A172 (cell line): ENCODE data around the gene PHF12. TPM values are rescaled to one million over a fixed set of nuclear protein-coding genes. Genes with fewer than 3 reads are reported as not detected.
A peak's percentile ranks its signal among the peaks of the same experiment; 100 is the strongest.

ENCODE experiments used
- DNase-seq: peaks from one replicate; pipeline ENCODE4 v3.0.0-alpha.2; 2015; ENCODE audit warnings: low spot score
- total RNA-seq: library from RNA; depleted of rRNA; stranded (reverse); fragments of >200 nt; shearing (Covaris generic); gene quantifications from 2 replicates; pipeline ENCODE4 v1.2.3, GENCODE V29; 2014

PHF12 gene
- total RNA-seq, 1 experiment from 2014 or later: 22.3 TPM

GRCh38 chr17:28954886-28955285, 3.6 kb upstream of the PHF12 start:
- no peak for DNase-seq

- DNase-seq: no peak
Observed at GRCh38 chr17:28953444-28954118, 2.3 kb upstream of the PHF12 start.

GRCh38 chr17:28951991-28952975, 965 bp upstream of the PHF12 start:
- peak; percentile 100 for DNase-seq

DNA sequence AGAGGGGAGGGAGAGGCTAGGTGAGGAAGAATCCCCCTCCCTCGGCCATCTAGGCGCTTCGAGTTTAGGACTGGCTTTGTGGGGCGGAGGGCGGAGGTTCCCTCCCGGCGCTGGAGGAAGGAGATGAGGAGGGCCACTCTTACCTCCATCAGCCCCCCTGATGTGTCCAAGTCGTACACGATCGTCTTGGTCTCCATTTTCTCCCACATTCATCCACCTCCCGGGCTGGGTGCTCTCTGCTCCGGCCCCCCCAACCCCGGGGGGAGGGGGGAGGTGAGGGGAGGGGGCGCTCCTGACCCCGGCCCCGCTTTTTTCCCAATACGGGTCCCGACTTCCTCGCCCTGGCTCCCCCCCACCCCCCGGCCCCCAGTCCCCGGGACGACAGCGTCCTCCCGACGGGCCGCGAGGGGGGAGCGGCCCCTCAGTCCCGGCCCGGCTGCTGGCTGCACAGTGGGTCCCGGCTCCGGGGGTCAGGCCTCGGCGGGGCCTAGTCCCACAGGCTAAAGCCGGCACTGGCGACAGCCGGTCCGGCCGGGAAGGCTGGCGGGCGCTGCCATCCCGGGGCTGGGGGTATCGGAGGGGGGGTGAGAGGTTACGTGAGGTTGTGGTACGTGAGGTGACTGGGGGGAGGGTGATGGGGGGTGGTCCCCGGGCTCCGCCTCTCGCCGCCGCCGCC, 428 bp downstream of the PHF12 start:
- DNase-seq: no peak

- no peak for DNase-seq
Observed at GRCh38 chr17:28950017-28950751, 1.1 kb downstream of the PHF12 start.

GRCh38 chr17:28949185-28950016, 1.9 kb downstream of the PHF12 start:
- DNase-seq: no peak

DNA sequence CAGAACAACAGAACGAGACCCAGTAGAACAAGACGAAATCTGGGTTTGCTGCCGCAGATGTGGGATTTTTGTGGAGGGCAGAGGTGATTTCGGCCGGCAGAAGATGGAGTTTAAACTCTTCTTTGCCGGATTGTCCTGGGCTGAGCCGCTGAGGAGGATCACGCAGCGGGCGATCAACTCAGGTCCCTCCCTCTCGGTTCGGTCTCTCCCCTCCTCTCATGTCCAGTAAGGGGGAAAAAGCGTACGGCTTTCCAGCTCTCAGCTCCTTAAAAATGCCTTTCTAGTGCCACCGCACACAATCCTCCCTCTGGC, 2.5 kb downstream of the PHF12 start:
- DNase-seq: no peak

GRCh38 chr17:28948342-28948741, 3.0 kb downstream of the PHF12 start:
- DNase-seq: no peak

DNA sequence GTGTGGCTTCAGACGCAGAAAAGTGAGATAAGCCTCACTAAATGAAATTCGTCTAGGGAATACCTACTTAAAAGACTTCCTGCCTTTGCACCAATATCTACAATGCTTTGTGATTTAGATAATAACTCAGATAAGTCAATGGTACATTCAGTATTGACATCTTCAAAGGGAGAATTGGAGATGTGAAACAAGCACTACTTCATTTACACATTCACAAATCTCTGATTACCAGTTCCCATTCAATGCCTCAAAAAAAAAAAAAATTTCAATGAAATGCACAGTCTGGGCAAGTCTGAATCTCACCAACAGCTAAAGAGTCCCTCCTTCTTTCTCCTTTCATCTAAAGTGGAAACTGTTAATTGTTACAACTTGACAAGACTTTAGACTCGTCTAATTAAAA, 3.7 kb downstream of the PHF12 start:
- DNase-seq: no peak

GRCh38 chr17:28946239-28946638, 5.1 kb downstream of the PHF12 start:
- DNase-seq: peak; percentile 93

DNA sequence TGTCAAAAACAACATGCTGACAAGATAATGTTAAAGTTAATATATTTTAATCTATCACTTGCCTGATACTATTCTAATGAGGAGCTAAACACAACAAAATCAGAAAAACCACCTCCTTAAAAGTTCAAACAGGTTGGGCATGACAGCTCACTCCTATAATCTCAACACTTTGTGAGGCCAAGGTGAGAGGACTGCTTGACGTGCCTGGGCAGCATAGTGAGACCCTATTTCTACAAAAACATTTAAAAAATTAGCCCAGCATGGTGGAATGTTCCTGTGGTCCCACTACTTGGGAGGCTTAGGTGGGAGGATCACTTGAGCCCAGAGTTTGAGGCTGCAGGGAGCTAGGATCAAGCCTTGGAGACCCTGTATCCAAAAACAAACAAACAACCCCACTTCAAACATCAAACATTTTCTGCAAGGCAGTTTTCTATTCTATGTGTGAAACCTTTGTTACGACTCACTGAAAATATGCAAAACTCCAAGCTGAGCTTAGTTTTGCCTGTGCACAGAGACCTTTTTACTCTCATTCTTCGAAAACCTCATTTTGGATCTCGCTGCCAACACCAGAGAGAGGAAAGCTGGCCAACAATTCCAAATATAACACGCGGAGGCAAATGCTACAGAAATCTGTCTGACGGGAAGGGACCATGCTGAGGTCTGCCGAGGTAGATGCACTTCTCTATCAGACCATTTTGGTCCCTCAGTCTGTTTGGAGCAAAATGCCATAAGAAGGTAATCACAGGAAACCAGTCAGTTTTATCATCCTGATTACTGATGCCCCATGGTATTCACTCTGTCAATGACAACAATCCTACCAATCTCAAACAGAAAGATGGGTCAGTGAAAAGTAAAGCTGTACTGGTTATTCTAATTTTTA, 6.2 kb downstream of the PHF12 start:
- DNase-seq: no peak

DNA sequence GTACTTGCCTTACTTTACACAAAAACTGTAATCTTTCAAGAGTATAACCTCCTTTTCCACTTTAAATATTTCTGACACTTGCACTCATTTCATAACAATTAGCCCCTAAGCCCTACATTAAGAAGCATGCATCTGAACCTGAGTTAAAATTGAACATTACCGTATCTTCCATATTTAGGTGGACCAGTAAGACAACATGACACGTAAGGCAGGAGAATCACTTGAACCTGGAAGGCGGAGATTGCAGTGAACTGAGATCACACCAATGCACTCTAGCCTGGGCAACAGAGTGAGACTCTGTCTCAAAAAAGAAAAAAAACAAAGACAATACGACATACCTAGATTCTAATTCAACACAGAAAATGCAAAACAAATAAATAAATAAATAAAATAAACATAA, 7.0 kb downstream of the PHF12 start:
- no peak for DNase-seq

GRCh38 chr17:28942925-28943324, 8.4 kb downstream of the PHF12 start:
- DNase-seq: no peak

- no peak for DNase-seq
Observed at GRCh38 chr17:28941251-28941650, 10.1 kb downstream of the PHF12 start.

DNA sequence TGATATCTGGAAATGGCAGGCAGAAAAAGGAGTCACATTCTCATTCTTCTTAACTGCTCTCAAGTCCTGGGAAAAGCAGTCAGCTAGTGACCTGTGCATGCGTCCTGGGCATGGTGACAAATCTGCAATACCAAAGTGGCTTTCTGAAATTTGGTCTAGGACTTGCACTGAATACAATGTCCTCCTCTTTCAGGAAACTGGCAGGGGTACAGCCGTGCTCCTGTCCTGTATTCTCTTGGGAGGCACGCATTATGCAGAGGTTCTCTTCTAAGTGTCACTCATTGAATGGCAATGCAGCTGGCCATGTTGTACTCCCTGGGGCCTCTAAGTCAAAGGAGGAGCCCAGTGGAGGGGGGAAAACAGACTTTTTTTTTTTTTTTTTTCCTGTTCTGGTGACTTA, 10.6 kb downstream of the PHF12 start:
- DNase-seq: no peak

DNA sequence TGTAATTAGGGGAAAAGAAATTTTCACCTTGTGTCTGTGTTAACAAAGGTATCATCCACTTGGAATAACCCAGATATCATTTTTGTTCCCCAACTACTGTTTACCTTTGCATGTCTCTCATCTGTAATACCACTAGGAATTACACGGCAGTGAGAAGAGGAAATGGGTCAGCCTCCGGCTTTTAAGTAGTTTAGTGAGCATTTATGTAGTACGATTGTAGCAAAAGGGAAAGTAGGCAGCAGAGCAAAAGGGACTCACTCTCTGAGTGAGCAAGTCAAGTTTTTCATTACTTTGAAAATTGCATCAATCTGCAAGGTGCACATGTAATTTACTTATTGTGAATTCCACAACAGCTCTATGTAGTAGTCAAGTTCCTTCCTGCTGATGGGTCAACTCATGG, 11.2 kb downstream of the PHF12 start:
- DNase-seq: no peak

DNA sequence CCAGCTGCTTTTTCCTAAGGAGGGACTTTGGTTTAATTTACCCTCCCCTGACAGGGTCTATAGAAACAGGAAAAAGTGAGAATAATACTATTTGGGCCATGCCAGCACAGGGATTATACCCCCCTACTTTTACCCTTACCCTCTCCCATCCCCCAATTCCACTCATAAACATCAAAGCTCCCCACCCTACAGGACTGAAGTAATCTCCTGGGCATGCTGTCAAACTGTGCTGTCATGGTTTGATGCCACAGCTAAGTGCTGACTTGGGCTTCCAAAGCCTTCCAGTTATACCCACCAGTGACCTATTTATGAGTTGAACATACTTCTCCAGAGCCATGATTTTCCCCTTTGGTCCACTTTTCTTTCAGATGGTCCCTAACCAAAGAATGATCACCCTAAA, 12.8 kb downstream of the PHF12 start:
- no peak for DNase-seq

DNA sequence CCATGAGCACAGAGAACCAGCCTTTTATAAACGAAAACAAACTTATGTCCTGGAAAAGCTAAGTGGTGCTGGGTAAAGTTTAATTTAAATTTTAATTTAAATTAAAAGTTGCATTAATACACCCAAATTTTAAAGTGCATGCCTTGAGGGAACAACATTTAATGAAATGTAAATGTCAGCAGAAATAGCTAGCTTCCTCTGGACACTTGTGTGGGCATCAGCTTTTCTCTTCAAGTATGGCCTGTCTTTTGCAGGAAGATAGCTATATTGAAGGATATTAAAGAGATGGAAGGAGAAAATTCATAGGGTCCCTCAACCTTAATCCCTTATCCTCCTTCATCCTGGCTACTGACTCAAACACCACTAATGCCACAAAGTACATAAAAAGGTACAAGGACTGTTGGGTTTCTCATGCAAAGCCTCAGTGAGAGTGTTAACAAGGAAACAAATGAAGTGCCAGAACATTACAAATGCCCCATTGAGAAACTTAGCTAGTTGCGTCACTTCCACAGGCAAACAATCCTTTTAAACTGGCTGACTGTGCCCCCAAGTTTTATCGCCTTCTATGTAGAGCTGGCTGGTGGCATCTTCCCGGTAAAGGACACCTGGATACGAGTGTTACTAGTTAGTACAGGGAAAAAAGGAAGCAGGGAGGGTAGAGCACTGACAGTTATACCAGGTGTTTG, 14.1 kb downstream of the PHF12 start:
- no peak for DNase-seq

GRCh38 chr17:28935744-28936460, 15.4 kb downstream of the PHF12 start:
- DNase-seq: no peak
